HG02610 (cell line): Measurements from ENCODE around the gene LMTK3.
"Not testable (repeated sequence)": the region's sequence is repeated elsewhere in the genome, so short reads cannot be mapped to it uniquely, and the experiment has no call there.

Experiments
- ATAC-seq: cut with Tn5 transposase; IDR thresholded peaks from one replicate; pipeline ENCODE4 v1.9.1; 2021; ENCODE audit warnings: mild to moderate bottlenecking, moderate library complexity; ENCODE audit not compliant: unreplicated experiment

Gene LMTK3

DNA sequence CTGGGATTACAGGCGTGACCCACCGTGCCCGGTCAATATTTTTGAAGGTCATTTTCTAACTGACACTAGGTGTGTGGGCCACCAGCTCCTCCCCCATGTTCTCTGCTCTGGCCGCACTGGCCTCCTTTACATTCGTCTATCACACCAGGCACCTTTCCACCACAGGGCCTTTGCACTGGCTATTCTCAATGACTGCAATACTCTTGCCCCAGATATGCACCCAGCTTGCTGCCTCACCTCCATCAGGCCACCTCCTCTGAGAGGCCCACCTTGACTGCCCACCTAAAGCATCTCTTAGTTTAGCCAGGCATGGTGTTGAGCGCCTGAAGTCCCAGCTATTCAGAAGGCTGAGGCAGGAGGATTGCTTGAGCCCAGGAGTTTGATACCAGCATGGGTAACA, 30.2 kb upstream of the LMTK3 start:
- no peak for ATAC-seq

DNA sequence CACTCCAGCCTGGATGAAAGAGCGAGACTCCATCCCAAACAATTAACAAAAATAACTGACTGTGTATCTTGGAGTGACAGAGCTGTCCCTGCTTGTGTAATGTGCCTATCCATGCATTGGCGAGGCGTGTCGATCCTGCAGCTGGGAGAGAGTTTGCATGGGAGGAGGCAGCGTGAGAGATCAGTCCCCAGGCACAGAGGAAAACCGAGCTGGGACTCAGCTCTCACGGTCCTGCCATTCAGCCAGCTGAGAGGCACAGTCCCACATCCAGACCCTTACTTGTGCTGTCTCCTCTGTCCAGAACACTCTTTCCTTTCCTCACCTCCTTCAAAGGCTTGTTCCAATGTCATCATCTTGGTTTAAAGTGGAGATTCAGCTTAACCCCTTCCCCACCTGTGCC, 28.5 kb upstream of the LMTK3 start:
- ATAC-seq: no peak

DNA sequence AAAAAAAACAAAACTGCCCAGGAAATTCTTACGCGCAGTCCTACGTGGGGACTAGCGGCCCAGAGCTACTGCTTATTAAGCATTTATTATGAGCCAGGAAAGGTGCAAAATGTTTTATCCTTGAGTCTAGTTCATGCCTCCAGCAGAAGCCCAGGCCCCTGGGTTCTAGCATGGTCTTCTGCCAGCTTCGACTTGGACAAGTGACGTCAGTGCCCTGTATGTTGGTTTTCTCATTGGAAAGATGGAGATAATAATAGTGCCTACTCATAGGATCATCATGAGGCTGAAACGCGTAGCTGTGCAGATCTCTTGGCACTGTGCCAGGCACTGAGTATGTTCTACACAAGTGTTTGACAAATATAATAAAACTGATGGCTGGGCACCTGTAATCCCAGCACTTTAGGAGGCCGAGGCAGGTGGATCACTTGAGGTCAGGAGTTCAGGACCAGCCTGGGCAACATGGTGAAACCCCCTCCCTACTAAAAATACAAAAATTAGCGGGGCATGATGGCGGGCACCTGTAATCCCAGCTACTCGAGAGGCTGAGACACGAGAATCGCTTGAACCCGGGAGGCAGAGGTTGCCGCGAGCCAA, 28.0 kb upstream of the LMTK3 start:
- ATAC-seq: no peak

DNA sequence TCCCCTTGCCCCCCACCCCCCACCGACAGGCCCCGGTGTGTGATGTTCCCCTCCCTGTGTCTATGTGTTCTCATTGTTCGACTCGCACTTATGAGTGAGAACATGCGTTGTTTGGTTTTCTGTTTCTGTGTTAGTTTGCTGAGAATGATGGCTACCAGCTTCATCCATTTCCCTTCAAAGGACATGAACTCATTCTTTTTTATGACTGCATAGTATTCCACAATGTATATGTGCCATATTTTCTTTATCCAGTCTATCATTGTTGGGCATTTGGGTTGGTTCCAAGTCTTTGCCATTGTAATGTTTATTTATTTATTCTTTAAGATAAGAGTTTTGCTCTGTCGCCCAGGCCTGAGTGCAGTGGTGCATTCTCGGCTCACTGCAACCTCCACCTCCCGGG, 26.4 kb upstream of the LMTK3 start:
- ATAC-seq: not testable (repeated sequence)

DNA sequence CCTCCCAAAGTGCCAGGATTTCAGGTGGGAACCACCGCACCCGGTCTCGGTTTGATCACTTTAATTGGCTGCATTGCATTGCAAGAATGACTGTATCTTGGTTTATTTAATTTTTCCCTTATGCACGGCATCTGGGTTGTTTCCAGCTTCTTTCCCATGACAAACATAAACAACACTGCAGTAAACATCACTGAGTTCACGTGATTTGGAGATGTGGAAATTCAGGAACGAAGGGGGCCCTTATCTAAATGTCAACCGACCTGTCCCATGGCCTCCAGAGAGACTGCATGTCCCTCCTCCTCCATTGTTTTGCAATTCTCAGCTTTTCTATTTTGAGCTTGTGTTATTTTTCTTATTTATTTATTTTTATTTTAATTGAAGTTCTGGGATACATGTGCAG, 25.9 kb upstream of the LMTK3 start:
- ATAC-seq: no peak

DNA sequence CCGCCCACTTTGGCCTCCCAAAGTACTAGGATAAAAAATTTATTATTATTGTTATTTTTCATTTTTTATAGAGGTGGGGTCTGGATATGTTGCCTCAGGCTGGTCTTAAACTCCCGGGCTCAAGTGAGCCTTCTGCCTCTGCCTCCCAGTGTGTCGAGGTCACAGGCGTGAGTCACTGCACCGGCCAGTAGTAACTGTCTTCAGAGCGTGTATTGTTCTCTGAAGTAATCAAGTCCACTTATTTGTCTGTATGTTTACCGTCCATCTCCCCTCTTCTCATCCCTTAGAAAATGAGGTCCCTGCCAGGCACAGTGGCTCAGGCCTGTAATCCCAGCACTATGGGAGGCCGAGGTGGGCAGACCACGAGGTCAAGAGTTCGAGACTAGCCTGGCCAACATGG, 22.1 kb upstream of the LMTK3 start:
- no peak for ATAC-seq

DNA sequence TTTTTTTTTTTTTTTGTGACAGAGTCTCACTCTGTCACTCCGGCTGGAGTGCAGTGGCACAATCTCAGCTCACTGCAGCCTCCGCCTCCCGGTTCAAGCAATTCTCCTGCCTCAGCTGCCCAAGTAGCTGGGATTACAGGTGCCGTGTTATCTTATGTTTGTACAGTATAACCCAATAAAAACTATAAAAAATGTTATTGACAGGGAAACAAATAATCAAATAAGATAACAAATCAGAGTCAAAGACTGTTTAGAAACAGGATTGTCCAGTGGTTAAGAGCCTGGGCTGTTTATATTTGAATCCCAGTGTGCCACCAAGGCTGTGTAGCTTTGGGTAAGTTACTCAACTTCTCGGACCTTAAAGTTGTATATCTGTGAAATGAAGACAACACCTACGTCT, 19.1 kb upstream of the LMTK3 start:
- ATAC-seq: no peak

DNA sequence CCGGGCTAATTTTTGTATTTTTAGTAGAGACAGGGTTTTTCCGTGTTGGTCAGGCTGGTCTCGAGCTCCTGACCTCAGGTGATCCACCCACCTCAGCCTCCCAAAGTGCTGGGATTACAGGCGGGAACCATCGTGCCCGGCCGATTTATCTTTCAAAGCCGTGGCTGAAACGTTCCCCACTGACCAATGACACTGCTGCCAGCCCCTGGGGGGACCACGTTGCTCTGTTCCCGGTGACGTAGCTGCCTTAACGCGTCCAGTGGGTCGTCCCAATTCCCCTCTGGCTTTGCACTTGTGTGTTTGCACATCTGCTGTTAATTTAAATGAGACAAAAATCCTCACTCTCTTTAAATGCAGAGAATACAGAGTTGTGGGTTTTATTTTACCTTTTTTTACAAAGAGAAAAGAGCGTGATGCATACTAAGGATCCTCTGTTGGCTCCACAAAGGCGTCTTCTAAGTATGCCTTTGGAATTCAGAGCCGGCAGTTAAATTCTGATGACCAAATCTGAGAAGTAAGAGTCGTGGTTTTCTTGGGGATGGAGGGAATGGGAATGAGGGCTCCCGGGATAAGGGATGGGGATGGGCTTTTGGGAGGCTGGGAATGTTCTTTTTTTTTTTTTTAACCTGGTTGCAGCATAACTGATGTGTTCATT, 18.6 kb upstream of the LMTK3 start:
- no peak for ATAC-seq

DNA sequence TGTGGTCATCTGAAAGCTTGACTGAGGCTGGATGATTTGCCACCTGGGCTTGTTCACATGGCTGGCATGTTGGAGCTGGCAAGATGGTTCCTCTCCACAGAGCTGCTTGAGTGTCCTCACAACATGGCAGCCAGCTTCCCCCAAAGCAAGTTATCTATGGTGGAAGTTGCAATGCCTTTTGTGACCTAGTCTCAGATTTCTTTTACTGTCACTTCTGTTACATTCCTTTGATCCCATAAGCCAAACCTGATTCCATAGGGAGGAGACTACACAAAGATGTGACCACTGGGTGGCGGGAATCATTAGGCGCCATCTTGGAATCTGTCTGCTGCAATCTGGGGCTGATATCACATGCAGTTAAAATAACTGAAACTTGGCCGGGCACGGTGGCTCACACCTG, 17.5 kb upstream of the LMTK3 start:
- ATAC-seq: no peak

DNA sequence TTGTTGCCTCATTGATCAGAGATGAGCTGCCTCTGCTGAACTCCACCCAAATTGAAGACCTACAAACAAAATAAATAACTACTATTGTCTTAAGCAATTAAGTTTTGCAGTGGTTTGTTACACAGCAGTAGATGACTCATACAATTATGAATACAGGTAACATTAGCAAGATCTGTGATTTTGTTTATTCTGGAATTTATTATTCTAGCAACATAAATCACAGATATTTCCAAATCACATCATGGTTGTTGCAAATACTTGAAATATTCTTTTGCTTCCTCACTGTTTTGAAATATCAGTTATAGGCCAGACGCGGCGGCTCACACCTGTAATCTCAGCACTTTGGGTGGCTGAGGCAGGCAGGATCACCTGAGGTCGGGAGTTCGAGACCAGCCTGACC, 13.1 kb upstream of the LMTK3 start:
- no peak for ATAC-seq

DNA sequence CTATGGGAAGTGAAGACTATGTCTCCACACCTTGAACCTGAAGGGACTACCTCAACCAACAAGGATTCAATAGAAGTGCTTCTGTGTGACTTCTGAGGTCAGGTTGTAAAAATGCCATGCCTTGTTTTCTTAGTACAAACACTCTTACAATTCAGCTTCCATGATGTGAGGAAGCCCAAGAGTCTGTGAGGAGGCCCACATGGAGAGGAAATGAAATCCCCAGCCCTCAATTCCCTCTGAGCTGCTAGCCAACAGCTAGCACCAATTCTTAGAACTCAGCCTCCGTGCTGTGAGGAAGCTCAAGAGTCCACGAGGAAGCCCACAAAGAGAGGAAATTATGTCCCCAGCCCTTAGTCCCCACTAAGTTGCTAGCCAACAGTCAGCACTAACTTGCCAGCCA, 12.6 kb upstream of the LMTK3 start:
- ATAC-seq: no peak

DNA sequence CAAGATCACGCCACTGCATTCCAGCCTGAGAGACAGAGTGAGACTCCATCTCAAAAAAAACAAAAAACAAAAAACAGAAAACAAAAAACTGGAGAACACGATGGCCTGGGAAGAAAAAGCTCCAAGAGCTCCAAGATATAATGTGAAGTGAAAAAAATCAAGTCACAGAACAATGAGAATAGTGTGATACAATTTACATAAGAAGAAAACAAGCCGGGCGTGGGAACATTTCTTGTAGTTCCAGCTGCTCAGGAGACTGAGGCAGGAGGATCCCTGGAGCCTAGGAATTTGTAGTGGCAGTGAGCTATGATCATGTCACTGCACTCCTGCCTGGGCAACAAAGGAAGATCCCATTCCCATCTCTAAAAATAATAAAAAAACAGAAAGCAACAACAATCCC, 8.5 kb upstream of the LMTK3 start:
- ATAC-seq: no peak

DNA sequence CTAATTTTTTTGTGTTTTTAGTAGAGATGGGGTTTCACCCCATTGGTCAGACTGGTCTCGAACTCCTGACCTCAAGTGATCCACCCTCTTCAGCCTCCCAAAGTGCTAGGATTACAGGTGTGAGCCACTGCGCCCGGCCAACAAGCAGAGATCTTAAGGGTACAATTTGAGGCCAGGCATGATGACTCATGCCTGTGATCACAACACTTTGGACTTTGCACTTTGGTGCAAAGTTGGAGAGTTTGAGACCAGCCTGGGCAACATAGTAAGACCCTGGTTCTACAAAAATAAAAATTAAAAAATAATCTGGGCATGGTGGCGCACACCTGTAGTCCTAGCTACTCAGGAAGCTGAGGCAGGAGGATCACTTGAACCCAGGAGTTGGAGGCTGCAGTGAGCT, 7.8 kb upstream of the LMTK3 start:
- not testable (repeated sequence) for ATAC-seq

DNA sequence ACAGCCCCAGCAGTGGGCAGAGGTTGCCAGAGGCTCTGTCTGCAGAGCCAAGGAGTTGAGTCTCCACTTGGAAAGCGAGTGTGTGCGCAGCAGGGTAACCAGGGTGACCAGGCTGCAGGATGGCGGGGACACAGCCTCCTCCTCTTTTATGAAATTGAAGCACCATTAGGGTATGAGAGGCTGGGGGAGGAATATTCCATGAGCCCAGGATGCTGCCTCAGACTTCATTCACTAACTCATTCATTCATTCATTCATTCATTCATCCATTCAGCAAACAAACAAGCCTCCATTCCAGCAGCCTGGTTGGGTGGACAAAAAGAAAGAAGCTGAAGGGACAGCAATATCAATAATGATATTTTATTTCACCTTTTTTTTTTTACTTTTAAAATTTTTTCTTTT, 6.6 kb upstream of the LMTK3 start:
- no peak for ATAC-seq

DNA sequence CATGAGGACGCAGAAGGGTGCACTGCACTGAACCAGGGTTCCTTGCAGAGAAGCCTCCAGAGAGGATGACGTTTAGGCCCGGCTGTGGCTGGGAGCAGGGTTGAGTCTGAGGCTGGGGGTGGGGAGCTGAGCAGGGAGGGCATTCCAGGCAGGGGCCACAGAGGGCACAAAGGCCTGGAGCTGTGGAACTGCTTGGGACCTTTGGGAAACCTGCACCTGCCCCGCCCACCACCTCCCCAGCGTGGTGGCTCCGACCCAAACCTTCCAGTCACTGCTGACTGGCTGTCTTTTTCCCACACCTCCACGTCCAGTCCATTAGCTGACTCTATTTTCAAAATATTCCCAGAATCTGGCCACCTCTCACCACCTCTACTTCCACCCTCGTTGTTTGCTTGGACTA, 4.9 kb upstream of the LMTK3 start:
- ATAC-seq: no peak

DNA sequence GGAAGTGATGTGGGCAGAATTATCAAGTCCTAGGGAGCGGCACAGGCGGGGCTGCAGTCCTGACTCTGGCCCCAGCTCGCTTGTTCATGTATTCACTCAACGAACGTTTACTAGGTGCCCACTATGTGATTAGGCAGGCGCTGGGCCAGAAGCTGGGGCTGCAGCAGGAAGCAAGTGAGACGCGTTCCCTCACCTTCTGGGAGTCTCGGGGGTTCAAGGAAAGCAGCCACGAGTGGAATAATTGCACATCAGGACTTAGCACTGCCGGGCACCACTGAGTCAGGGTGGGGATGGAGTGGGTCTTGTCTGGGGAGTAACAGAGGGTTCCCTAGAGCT, 2.5 kb upstream of the LMTK3 start:
- ATAC-seq: no peak

DNA sequence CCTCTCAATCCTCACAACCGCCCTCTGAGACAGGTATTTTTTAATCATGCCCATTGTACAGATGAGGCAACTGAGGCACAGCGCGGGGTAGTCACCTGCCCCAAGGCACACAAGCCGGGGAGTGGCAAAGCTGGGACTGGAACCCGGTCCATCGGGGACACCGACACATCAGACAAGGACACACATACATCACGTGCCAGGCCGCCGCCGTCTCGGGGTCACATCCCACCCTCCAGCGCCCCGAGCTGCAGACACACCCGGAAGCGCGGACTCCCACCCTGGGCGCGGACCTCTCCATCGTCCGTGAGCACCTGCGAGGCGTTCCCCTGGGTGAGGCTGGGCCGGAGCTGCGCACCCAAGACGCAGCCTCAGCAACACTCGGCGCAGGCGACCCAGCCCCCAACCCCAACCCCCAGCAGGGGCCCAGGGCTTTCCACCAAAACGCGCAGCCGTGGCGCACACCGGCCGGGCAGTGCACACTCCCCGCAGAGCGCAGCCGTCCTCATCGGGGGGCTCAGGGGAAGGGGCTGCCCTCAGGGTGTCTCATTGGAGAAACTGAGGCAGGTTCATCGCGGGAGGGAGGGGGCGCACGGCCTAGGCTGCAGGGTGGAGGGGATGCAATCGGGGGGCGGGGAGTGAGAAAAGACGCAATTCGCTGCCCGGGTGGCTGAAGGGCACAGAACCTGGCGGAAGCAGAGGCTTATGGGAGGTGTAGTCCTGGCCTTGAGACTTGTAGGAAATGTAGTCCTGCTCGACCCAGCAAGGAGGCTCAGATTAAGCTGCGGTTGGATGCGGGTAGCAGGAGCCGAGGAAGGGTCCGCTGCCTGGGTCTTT, 1.9 kb upstream of the LMTK3 start:
- ATAC-seq: no peak

DNA sequence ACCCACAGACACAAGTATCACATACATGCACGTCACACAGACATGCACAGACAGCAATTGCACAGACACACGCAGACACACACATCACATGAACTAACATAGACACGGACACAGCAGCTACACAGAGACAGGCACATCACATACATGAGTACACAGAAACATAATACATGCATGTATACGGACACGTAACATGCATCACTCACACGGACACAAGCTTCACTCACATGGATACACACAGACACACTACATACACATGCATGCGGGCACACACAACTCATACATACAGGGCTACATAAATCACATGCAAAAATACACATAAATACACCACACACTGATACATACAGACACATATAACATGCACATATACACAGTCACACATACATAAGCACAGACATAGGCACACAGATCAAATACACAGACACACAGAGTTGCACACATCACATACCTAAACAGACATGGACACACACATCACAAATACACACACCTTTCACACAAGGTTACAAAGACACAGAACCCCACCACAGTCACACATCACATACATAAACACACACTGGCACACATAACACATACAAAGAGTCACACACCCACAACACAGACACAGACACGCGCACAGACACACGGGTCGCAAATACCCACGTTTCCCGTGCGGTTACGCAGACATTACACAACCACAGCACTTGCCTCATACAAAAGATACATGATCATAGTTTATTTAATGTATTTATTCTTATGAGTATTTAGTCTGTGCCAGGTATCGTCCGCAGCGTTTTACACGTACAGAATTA, 1.1 kb upstream of the LMTK3 start:
- no peak for ATAC-seq

DNA sequence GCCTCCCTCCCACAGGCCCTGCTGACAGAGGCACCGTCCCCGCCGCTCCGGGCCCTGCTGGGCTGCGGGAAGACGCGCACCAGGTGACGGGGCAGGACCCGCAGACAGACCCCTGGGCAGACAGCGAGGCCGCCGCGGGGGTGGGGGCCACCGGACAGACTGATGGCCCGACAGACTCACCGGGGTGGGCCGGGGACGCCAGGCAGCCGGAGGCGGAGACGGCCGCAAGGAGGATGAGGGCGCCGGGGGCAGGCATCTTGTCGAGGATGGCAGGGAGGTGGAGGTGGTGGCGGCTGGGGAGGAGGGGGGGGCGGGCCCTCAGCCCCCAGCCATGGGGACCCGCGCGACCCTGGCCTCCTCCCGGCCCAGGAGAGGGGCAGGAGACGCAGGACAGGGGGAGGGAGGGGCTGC, 309 bp downstream of the LMTK3 start:
- ATAC-seq: no peak

DNA sequence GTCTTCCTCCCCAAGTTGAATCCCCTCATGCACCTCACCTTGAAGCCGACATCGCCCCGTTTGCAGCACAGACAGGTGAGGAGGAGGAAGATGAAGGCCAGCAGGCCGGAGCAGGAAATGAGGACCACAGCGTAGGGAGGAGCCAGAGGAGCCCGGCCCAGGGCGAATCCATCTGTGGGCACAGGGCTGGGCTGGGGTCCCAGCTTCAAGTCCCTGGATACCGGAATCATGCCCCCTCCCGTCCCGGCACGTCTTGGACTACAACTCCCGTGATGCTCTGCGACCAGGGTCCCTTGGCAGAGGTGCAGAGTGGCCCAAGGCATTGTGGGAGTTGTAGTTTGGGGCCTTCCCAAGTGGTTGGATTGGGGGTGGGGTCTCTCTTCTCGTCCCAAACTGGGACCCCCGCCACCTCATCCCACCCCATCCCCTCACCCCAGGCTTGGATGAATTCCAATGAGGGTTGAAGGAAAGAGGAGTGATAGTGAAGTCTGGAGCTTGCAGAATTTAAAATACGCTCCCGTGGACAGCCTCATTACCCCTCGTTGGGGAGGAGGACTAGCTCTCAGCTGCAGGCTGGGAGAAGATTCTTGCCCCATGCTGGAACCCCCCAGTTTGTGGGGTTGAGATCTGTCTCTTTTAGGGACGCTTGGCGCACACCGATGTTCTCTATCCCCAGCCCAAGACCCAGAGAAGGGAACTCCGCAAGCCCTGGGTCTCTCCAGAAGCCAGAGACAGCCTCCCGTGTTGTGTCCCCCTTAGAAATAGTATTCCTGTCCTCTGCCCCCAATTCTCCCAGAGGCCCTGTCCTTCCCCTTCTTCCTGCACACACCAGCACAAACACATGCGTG, 990 bp downstream of the LMTK3 start:
- no peak for ATAC-seq
